ENCODE measurements around the gene ACTMAP. TPM values are rescaled to one million over a fixed set of nuclear protein-coding genes. Genes with fewer than 3 reads are reported as not detected.

The ACTMAP gene
- total RNA-seq, 2 experiments from 2014 or later: 5.0 to 54.8 TPM

DNA sequence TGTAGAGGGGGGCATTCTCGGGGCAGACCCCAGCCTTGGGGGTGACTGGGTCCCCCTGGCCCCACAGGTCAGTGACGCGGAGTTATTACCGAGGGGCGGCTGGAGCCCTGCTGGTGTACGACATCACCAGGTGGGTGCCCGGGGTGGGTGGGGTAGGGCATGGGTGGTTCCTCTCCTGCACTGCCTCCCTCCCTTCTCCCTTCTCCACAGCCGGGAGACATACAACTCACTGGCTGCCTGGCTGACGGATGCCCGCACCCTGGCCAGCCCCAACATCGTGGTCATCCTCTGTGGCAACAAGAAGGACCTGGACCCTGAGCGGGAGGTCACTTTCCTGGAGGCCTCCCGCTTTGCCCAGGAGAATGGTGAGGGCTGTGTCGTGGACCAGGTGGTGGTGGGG is 33.4 kb upstream of the ACTMAP start:
- BruUV-seq (replicated peaks): no TSS peak
- H3K4me3 ChIP-seq (ENCODE audit: low read depth, low read length, poor library complexity, severe bottlenecking): no peak overlapping the region
- no peaks in the 10 kb centered on the region for H3K9me2 ChIP-seq (ENCODE audit: insufficient read depth, low read length)
- no peak overlapping the region for H2AFZ ChIP-seq (ENCODE audit: low read length)
- no peak overlapping the region for H3K27ac ChIP-seq (ENCODE audit: low read depth, low read length, poor library complexity, severe bottlenecking)
- H3K9me3 ChIP-seq (ENCODE audit: low read length): no peaks in the 10 kb centered on the region
- H3K79me2 ChIP-seq (ENCODE audit: insufficient read depth, low read depth, low read length): peaks cover 5% of the 10 kb centered on the region; the same call in 1 of the 2 replicates
- POLR2A ChIA-PET: no interaction called here
- peaks cover 8% of the 10 kb centered on the region for H3K36me3 ChIP-seq (ENCODE audit: insufficient read depth, low read length)
- DNase-seq (ENCODE audit: low spot score): no peak
- H3K4me1 ChIP-seq (ENCODE audit: insufficient read depth, low read length, poor library complexity, severe bottlenecking): peaks cover 18% of the 10 kb centered on the region
- TF ChIP-seq, protein P1, sequence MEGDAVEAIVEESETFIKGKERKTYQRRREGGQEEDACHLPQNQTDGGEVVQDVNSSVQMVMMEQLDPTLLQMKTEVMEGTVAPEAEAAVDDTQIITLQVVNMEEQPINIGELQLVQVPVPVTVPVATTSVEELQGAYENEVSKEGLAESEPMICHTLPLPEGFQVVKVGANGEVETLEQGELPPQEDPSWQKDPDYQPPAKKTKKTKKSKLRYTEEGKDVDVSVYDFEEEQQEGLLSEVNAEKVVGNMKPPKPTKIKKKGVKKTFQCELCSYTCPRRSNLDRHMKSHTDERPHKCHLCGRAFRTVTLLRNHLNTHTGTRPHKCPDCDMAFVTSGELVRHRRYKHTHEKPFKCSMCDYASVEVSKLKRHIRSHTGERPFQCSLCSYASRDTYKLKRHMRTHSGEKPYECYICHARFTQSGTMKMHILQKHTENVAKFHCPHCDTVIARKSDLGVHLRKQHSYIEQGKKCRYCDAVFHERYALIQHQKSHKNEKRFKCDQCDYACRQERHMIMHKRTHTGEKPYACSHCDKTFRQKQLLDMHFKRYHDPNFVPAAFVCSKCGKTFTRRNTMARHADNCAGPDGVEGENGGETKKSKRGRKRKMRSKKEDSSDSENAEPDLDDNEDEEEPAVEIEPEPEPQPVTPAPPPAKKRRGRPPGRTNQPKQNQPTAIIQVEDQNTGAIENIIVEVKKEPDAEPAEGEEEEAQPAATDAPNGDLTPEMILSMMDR (conservative IDR thresholded peaks at IDR 0.05; ENCODE audit: low read length): no peak
- TF ChIP-seq EZH2phosphoT487 (IDR thresholded peaks at IDR 0.05; ENCODE audit: borderline replicate concordance, low read depth, low read length): no peak
- H4K20me1 ChIP-seq (ENCODE audit: insufficient read depth, low read length): no peaks in the 10 kb centered on the region
- intact Hi-C loops (cut with micrococcal nuclease; ENCODE audit: unreplicated experiment): no loop called here
- H3K4me2 ChIP-seq (ENCODE audit: low read length): no peak overlapping the region
- CTCF ChIA-PET (ENCODE audit: unreplicated experiment): no interaction called here

GRCh38 chr19:40781140-40781539 is 30.9 kb upstream of the ACTMAP start:
- peaks cover 17% of the 10 kb centered on the region for H3K4me1 ChIP-seq (ENCODE audit: insufficient read depth, low read length, poor library complexity, severe bottlenecking)
- H3K4me2 ChIP-seq (ENCODE audit: low read length): no peak overlapping the region
- H3K36me3 ChIP-seq (ENCODE audit: insufficient read depth, low read length): peaks cover 4% of the 10 kb centered on the region; the same call in 1 of the 2 replicates
- CTCF ChIA-PET (ENCODE audit: unreplicated experiment): no interaction called here
- H3K79me2 ChIP-seq (ENCODE audit: insufficient read depth, low read depth, low read length): peaks cover 6% of the 10 kb centered on the region; the same call in 1 of the 2 replicates
- intact Hi-C loops (cut with micrococcal nuclease; ENCODE audit: unreplicated experiment): no loop called here
- H3K9me2 ChIP-seq (ENCODE audit: insufficient read depth, low read length): no peaks in the 10 kb centered on the region
- POLR2A ChIA-PET: interaction anchor here (0.6 kb wide), 1 partner anchor 171 kb away, joined by 4 read pairs; no protein-coding TSS in a partner anchor
- no peaks in the 10 kb centered on the region for H4K20me1 ChIP-seq (ENCODE audit: insufficient read depth, low read length)
- no peak for TF ChIP-seq EZH2phosphoT487 (IDR thresholded peaks at IDR 0.05; ENCODE audit: borderline replicate concordance, low read depth, low read length)
- TF ChIP-seq, protein P1 (conservative IDR thresholded peaks at IDR 0.05; ENCODE audit: low read length): no peak
- no peak overlapping the region for H3K4me3 ChIP-seq (ENCODE audit: low read depth, low read length, poor library complexity, severe bottlenecking)
- no peak overlapping the region for H2AFZ ChIP-seq (ENCODE audit: low read length)
- no peak for DNase-seq (ENCODE audit: low spot score)
- no peaks in the 10 kb centered on the region for H3K9me3 ChIP-seq (ENCODE audit: low read length)
- H3K27ac ChIP-seq (ENCODE audit: low read depth, low read length, poor library complexity, severe bottlenecking): no peak overlapping the region
- BruUV-seq (replicated peaks): no TSS peak

GRCh38 chr19:40780582-40780981 is 30.3 kb upstream of the ACTMAP start:
- no peaks in the 10 kb centered on the region for H3K9me3 ChIP-seq (ENCODE audit: low read length)
- CTCF ChIA-PET (ENCODE audit: unreplicated experiment): no interaction called here
- no peak overlapping the region for H3K4me3 ChIP-seq (ENCODE audit: low read depth, low read length, poor library complexity, severe bottlenecking)
- intact Hi-C loops (cut with micrococcal nuclease; ENCODE audit: unreplicated experiment): no loop called here
- H3K4me2 ChIP-seq (ENCODE audit: low read length): no peak overlapping the region
- BruUV-seq (replicated peaks): no TSS peak
- no peak overlapping the region for H2AFZ ChIP-seq (ENCODE audit: low read length)
- H3K79me2 ChIP-seq (ENCODE audit: insufficient read depth, low read depth, low read length): peaks cover 6% of the 10 kb centered on the region; the same call in 1 of the 2 replicates
- no peak for TF ChIP-seq EZH2phosphoT487 (IDR thresholded peaks at IDR 0.05; ENCODE audit: borderline replicate concordance, low read depth, low read length)
- TF ChIP-seq, protein P1 (conservative IDR thresholded peaks at IDR 0.05; ENCODE audit: low read length): no peak
- no peak overlapping the region for H3K27ac ChIP-seq (ENCODE audit: low read depth, low read length, poor library complexity, severe bottlenecking)
- H3K4me1 ChIP-seq (ENCODE audit: insufficient read depth, low read length, poor library complexity, severe bottlenecking): peaks cover 23% of the 10 kb centered on the region
- peaks cover 4% of the 10 kb centered on the region; the same call in 1 of the 2 replicates for H3K36me3 ChIP-seq (ENCODE audit: insufficient read depth, low read length)
- POLR2A ChIA-PET: interaction anchor here (0.7 kb wide), 1 partner anchor 63 kb away, joined by 3 read pairs; no protein-coding TSS in a partner anchor
- no peaks in the 10 kb centered on the region for H3K9me2 ChIP-seq (ENCODE audit: insufficient read depth, low read length)
- DNase-seq (ENCODE audit: low spot score): no peak
- H4K20me1 ChIP-seq (ENCODE audit: insufficient read depth, low read length): no peaks in the 10 kb centered on the region

Data from OCI-LY7 (cell line).